HL-60/S4 (cell line): ENCODE measurements around the gene NELFCD.

ENCODE experiments used
- in situ Hi-C: fragments of 300-500 bp; cut with MboI; formaldehyde crosslinking; loops from 2 replicates; pipeline ENCODE4 v1.14.3; 2022; ENCODE audit warnings: low sequenced_read_pairs

Gene NELFCD

DNA sequence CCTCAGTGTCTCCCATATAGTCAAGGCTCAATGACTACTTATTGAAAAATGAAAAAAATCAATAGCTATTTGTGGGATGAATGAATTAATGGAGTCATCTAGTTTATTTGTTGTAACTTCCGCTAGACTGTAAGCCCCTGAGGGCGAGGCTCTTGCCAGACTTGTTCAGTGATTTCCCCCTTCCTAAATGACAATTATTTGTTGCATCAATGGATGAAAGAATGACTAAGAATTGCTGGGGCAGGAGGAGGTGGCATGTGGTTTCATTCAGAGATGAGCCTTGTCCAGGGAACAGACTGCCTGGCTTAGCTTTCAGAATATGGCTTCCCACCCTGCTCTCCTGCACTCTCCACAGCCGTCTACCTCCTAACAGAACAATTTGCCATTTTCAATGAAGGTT, 62.6 kb downstream of the NELFCD start:
- in situ Hi-C loops: no loop called here

DNA sequence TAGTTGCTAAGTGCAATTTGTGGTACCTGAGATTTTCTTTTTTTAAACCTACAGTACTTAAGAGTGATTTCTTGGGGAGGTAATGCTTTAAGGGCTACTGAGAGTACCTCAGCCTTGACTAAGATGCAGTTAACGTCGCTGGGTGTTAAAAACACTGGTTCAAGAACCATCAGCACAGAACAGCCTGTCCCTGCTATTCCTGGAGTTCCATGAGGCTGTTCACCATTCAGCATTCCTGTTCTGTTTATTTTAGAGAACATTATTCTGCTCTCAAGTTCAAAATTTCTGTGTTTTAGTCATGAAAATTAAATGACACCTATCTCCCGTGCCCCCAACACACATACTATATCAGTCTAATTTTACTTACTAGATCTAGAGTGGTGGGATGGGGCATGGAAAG, 63.2 kb downstream of the NELFCD start:
- in situ Hi-C loops: no loop called here
